Measurements from ENCODE around the gene PET100. TPM values are rescaled to one million over a fixed set of nuclear protein-coding genes. Genes with fewer than 3 reads are reported as not detected.

Gene PET100
- total and polyA plus RNA-seq, 9 donors: 63.6 to 88.4 (median 79.1) TPM

- Histone ChIP-seq H3K27me3 (ENCODE audit: control insufficient read depth, insufficient read depth, low read length) (no peaks in the 10 kb centered on the region), H3K27ac (ENCODE audit: low read length) (no peak overlapping the region), H3K4me3 (ENCODE audit: low read length) (no peak overlapping the region), H3K4me1 (ENCODE audit: control insufficient read depth, insufficient read depth, low read length) (no peaks in the 10 kb centered on the region), H3K36me3 (ENCODE audit: control insufficient read depth, insufficient read depth, low read length) (no peaks in the 10 kb centered on the region), H3K9me3 (replicated peaks; ENCODE audit: control insufficient read depth, low read depth, low read length) (no peaks in the 10 kb centered on the region)
- DNase-seq: peak; percentile 0
- 77% methylated on average over 38 of the region's 41 CpGs for WGBS (ENCODE audit: insufficient coverage)
These were observed 17.9 kb upstream of the PET100 start for GRCh38 chr19:7611541-7612279.

- Histone ChIP-seq H3K36me3 (ENCODE audit: control insufficient read depth, insufficient read depth, low read length) (no peaks in the 10 kb centered on the region), H3K27me3 (ENCODE audit: control insufficient read depth, insufficient read depth, low read length) (no peaks in the 10 kb centered on the region), H3K4me3 (ENCODE audit: low read length) (no peak overlapping the region), H3K27ac (ENCODE audit: low read length) (no peak overlapping the region), H3K4me1 (ENCODE audit: control insufficient read depth, insufficient read depth, low read length) (no peaks in the 10 kb centered on the region), H3K9me3 (replicated peaks; ENCODE audit: control insufficient read depth, low read depth, low read length) (no peaks in the 10 kb centered on the region)
- peak; percentile 0 for DNase-seq
- 90% methylated on average over 74 of the region's 81 CpGs for WGBS (ENCODE audit: insufficient coverage)
These were observed 17.0 kb upstream of the PET100 start for GRCh38 chr19:7612282-7613274.

- Histone ChIP-seq H3K9me3 (replicated peaks; ENCODE audit: control insufficient read depth, low read depth, low read length) (no peaks in the 10 kb centered on the region), H3K27ac (ENCODE audit: low read length) (no peak overlapping the region), H3K4me3 (ENCODE audit: low read length) (no peak overlapping the region), H3K27me3 (ENCODE audit: control insufficient read depth, insufficient read depth, low read length) (no peaks in the 10 kb centered on the region), H3K36me3 (ENCODE audit: control insufficient read depth, insufficient read depth, low read length) (peaks cover 5% of the 10 kb centered on the region), H3K4me1 (ENCODE audit: control insufficient read depth, insufficient read depth, low read length) (peaks cover 13% of the 10 kb centered on the region)
- no peak for DNase-seq
- 84% methylated on average over 57 of the region's 59 CpGs for WGBS (ENCODE audit: insufficient coverage)
These were observed 14.5 kb upstream of the PET100 start for GRCh38 chr19:7614859-7615741.

- 77% methylated on average over 5 of the region's 12 CpGs for WGBS (ENCODE audit: insufficient coverage)
- no peak for DNase-seq
- H3K27me3 ChIP-seq (ENCODE audit: control insufficient read depth, insufficient read depth, low read length): no peaks in the 10 kb centered on the region
- H3K9me3 ChIP-seq (replicated peaks; ENCODE audit: control insufficient read depth, low read depth, low read length): no peaks in the 10 kb centered on the region
- no peak overlapping the region for H3K4me3 ChIP-seq (ENCODE audit: low read length)
- peaks cover 25% of the 10 kb centered on the region for H3K36me3 ChIP-seq (ENCODE audit: control insufficient read depth, insufficient read depth, low read length)
- H3K4me1 ChIP-seq (ENCODE audit: control insufficient read depth, insufficient read depth, low read length): peaks cover 13% of the 10 kb centered on the region
- H3K27ac ChIP-seq (ENCODE audit: low read length): no peak overlapping the region
These were observed 12.4 kb upstream of the PET100 start for GRCh38 chr19:7617172-7617571.

- Histone ChIP-seq H3K27me3 (ENCODE audit: control insufficient read depth, insufficient read depth, low read length) (no peaks in the 10 kb centered on the region), H3K9me3 (replicated peaks; ENCODE audit: control insufficient read depth, low read depth, low read length) (no peaks in the 10 kb centered on the region), H3K36me3 (ENCODE audit: control insufficient read depth, insufficient read depth, low read length) (peaks cover 30% of the 10 kb centered on the region), H3K27ac (ENCODE audit: low read length) (no peak overlapping the region), H3K4me1 (ENCODE audit: control insufficient read depth, insufficient read depth, low read length) (peaks cover 13% of the 10 kb centered on the region), H3K4me3 (ENCODE audit: low read length) (no peak overlapping the region)
- whole genome bisulfite sequencing (ENCODE audit: insufficient coverage): 86% methylated on average over 22 of the region's 28 CpGs
- DNase-seq: no peak
These were observed 11.9 kb upstream of the PET100 start for GRCh38 chr19:7617735-7618134.

- no peak overlapping the region for H3K4me3 ChIP-seq (ENCODE audit: low read length)
- no peaks in the 10 kb centered on the region for H3K27me3 ChIP-seq (ENCODE audit: control insufficient read depth, insufficient read depth, low read length)
- DNase-seq: no peak
- peaks cover 13% of the 10 kb centered on the region for H3K4me1 ChIP-seq (ENCODE audit: control insufficient read depth, insufficient read depth, low read length)
- no peaks in the 10 kb centered on the region for H3K9me3 ChIP-seq (replicated peaks; ENCODE audit: control insufficient read depth, low read depth, low read length)
- peaks cover 36% of the 10 kb centered on the region for H3K36me3 ChIP-seq (ENCODE audit: control insufficient read depth, insufficient read depth, low read length)
- H3K27ac ChIP-seq (ENCODE audit: low read length): no peak overlapping the region
- WGBS (ENCODE audit: insufficient coverage): 60% methylated on average over 4 of the region's 4 CpGs
These were observed 11.2 kb upstream of the PET100 start for GRCh38 chr19:7618348-7618747.

GRCh38 chr19:7618771-7619510, 10.7 kb upstream of the PET100 start:
- WGBS (ENCODE audit: insufficient coverage): 59% methylated on average over 13 of the region's 21 CpGs
- DNase-seq: peak; percentile 43
- no peak overlapping the region for H3K4me3 ChIP-seq (ENCODE audit: low read length)
- peaks cover 40% of the 10 kb centered on the region for H3K36me3 ChIP-seq (ENCODE audit: control insufficient read depth, insufficient read depth, low read length)
- H3K27me3 ChIP-seq (ENCODE audit: control insufficient read depth, insufficient read depth, low read length): no peaks in the 10 kb centered on the region
- no peak overlapping the region for H3K27ac ChIP-seq (ENCODE audit: low read length)
- H3K9me3 ChIP-seq (replicated peaks; ENCODE audit: control insufficient read depth, low read depth, low read length): no peaks in the 10 kb centered on the region
- peaks cover 13% of the 10 kb centered on the region for H3K4me1 ChIP-seq (ENCODE audit: control insufficient read depth, insufficient read depth, low read length)

GRCh38 chr19:7619671-7620441, 9.7 kb upstream of the PET100 start:
- 88% methylated on average over 47 of the region's 48 CpGs for WGBS (ENCODE audit: insufficient coverage)

More at GRCh38 chr19:7619671-7620441, 9.7 kb upstream of the PET100 start:
- no peak for DNase-seq
- no peaks in the 10 kb centered on the region for H3K27me3 ChIP-seq (ENCODE audit: control insufficient read depth, insufficient read depth, low read length)
- peaks cover 13% of the 10 kb centered on the region for H3K4me1 ChIP-seq (ENCODE audit: control insufficient read depth, insufficient read depth, low read length)
- H3K9me3 ChIP-seq (replicated peaks; ENCODE audit: control insufficient read depth, low read depth, low read length): no peaks in the 10 kb centered on the region
- H3K4me3 ChIP-seq (ENCODE audit: low read length): no peak overlapping the region
- no peak overlapping the region for H3K27ac ChIP-seq (ENCODE audit: low read length)
- H3K36me3 ChIP-seq (ENCODE audit: control insufficient read depth, insufficient read depth, low read length): peaks cover 45% of the 10 kb centered on the region
